NCI-H2196 (cell line): ENCODE data around the gene LRRK1.

Experiments used
- DNase-seq: peaks from one replicate; lab custom pipeline; 2025; ENCODE audit not compliant: unreplicated experiment; lab: John Stamatoyannopoulos, UW

LRRK1 gene

GRCh38 chr15:100931143-100931890 is 12.2 kb downstream of the LRRK1 start:
- no peak for DNase-seq

GRCh38 chr15:100932676-100933348 is 13.7 kb downstream of the LRRK1 start:
- DNase-seq = no peak

GRCh38 chr15:100934166-100934565 is 15.0 kb downstream of the LRRK1 start:
- DNase-seq = no peak

GRCh38 chr15:100934726-100935125 is 15.6 kb downstream of the LRRK1 start:
- DNase-seq = no peak

- no peak for DNase-seq
Observed at GRCh38 chr15:100937171-100937570, 18.0 kb downstream of the LRRK1 start.

GRCh38 chr15:100939791-100940190 is 20.6 kb downstream of the LRRK1 start:
- DNase-seq = no peak

- no peak for DNase-seq
Observed at GRCh38 chr15:100940767-100941379, 21.7 kb downstream of the LRRK1 start.

- DNase-seq = no peak
Observed at GRCh38 chr15:100941536-100941935, 22.4 kb downstream of the LRRK1 start.

- no peak for DNase-seq
Observed at GRCh38 chr15:100942656-100943425, 23.7 kb downstream of the LRRK1 start.

- DNase-seq = no peak
Observed at GRCh38 chr15:100944244-100944895, 25.2 kb downstream of the LRRK1 start.

- no peak for DNase-seq
Observed at GRCh38 chr15:100944986-100945385, 25.8 kb downstream of the LRRK1 start.

GRCh38 chr15:100947760-100948429 is 28.7 kb downstream of the LRRK1 start:
- DNase-seq = no peak

- DNase-seq = no peak
Observed at GRCh38 chr15:100948430-100948762, 29.2 kb downstream of the LRRK1 start.

- no peak for DNase-seq
Observed at GRCh38 chr15:100949691-100950090, 30.5 kb downstream of the LRRK1 start.

GRCh38 chr15:100951965-100952364 is 32.8 kb downstream of the LRRK1 start:
- no peak for DNase-seq

GRCh38 chr15:100952566-100952965 is 33.4 kb downstream of the LRRK1 start:
- DNase-seq = no peak

- no peak for DNase-seq
Observed at GRCh38 chr15:100958326-100959065, 39.3 kb downstream of the LRRK1 start.

- no peak for DNase-seq
Observed at GRCh38 chr15:100959066-100960050, 40.2 kb downstream of the LRRK1 start.

GRCh38 chr15:100966997-100967396 is 47.8 kb downstream of the LRRK1 start:
- no peak for DNase-seq
